ENCODE data around the gene ROBO2. TPM values are rescaled to one million over a fixed set of nuclear protein-coding genes. Genes with fewer than 3 reads are reported as not detected.

Gene ROBO2
- total and polyA plus RNA-seq, 2 experiments from 2014 or later: 1.5 to 7.8 TPM

- Histone ChIP-seq H3K9me2 (ENCODE audit: insufficient read depth) (no peaks in the 10 kb centered on the region), H3K4me1 (ENCODE audit: insufficient read depth) (no peaks in the 10 kb centered on the region), H3K4me2 (no peak overlapping the region), H3K27ac (ENCODE audit: low read depth) (no peak overlapping the region), H3F3A (replicated peaks; ENCODE audit: low read depth) (no peaks in the 10 kb centered on the region), H3K79me2 (replicated peaks; ENCODE audit: insufficient read depth) (no peaks in the 10 kb centered on the region), H3K27me3 (ENCODE audit: insufficient read depth) (no peaks in the 10 kb centered on the region), H4K20me1 (replicated peaks; ENCODE audit: insufficient read depth) (no peaks in the 10 kb centered on the region), H3K4me3 (no peak overlapping the region), H3K36me3 (ENCODE audit: insufficient read depth) (no peaks in the 10 kb centered on the region), H2AFZ (no peak overlapping the region)
- Mint-ChIP-seq H3K27ac (no peak overlapping the region), H3K36me3 (ENCODE audit: low read depth) (no peaks in the 10 kb centered on the region), H3K27me3 (ENCODE audit: insufficient read depth, low read depth, poor library complexity) (no peaks in the 10 kb centered on the region), H3K4me3 (no peak overlapping the region), H3K4me1 (no peaks in the 10 kb centered on the region), H3K9me3 (no peaks in the 10 kb centered on the region)
- DNase-seq (ENCODE audit: low spot score): no peak
- TF ChIP-seq EZH2phosphoT487 (IDR thresholded peaks at IDR 0.05; ENCODE audit: unreplicated experiment) (no peak), EZH2 (IDR thresholded peaks at IDR 0.05; ENCODE audit: low read depth, unreplicated experiment) (no peak)
- TF ChIP-seq, protein P1, sequence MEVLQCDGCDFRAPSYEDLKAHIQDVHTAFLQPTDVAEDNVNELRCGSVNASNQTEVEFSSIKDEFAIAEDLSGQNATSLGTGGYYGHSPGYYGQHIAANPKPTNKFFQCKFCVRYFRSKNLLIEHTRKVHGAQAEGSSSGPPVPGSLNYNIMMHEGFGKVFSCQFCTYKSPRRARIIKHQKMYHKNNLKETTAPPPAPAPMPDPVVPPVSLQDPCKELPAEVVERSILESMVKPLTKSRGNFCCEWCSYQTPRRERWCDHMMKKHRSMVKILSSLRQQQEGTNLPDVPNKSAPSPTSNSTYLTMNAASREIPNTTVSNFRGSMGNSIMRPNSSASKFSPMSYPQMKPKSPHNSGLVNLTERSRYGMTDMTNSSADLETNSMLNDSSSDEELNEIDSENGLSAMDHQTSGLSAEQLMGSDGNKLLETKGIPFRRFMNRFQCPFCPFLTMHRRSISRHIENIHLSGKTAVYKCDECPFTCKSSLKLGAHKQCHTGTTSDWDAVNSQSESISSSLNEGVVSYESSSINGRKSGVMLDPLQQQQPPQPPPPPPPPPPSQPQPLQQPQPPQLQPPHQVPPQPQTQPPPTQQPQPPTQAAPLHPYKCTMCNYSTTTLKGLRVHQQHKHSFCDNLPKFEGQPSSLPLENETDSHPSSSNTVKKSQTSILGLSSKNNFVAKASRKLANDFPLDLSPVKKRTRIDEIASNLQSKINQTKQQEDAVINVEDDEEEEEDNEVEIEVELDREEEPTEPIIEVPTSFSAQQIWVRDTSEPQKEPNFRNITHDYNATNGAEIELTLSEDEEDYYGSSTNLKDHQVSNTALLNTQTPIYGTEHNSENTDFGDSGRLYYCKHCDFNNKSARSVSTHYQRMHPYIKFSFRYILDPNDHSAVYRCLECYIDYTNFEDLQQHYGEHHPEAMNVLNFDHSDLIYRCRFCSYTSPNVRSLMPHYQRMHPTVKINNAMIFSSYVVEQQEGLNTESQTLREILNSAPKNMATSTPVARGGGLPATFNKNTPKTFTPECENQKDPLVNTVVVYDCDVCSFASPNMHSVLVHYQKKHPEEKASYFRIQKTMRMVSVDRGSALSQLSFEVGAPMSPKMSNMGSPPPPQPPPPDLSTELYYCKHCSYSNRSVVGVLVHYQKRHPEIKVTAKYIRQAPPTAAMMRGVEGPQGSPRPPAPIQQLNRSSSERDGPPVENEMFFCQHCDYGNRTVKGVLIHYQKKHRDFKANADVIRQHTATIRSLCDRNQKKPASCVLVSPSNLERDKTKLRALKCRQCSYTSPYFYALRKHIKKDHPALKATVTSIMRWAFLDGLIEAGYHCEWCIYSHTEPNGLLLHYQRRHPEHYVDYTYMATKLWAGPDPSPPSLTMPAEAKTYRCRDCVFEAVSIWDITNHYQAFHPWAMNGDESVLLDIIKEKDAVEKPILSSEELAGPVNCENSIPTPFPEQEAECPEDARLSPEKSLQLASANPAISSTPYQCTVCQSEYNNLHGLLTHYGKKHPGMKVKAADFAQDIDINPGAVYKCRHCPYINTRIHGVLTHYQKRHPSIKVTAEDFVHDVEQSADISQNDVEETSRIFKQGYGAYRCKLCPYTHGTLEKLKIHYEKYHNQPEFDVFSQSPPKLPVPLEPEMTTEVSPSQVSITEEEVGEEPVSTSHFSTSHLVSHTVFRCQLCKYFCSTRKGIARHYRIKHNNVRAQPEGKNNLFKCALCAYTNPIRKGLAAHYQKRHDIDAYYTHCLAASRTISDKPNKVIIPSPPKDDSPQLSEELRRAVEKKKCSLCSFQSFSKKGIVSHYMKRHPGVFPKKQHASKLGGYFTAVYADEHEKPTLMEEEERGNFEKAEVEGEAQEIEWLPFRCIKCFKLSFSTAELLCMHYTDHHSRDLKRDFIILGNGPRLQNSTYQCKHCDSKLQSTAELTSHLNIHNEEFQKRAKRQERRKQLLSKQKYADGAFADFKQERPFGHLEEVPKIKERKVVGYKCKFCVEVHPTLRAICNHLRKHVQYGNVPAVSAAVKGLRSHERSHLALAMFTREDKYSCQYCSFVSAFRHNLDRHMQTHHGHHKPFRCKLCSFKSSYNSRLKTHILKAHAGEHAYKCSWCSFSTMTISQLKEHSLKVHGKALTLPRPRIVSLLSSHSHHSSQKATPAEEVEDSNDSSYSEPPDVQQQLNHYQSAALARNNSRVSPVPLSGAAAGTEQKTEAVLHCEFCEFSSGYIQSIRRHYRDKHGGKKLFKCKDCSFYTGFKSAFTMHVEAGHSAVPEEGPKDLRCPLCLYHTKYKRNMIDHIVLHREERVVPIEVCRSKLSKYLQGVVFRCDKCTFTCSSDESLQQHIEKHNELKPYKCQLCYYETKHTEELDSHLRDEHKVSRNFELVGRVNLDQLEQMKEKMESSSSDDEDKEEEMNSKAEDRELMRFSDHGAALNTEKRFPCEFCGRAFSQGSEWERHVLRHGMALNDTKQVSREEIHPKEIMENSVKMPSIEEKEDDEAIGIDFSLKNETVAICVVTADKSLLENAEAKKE (CRISPR knock-in tag; IDR thresholded peaks at IDR 0.05): no peak
- no peak for ATAC-seq
These were observed 258.5 kb downstream of the ROBO2 start for GRCh38 chr3:77298417-77298816.

DNA sequence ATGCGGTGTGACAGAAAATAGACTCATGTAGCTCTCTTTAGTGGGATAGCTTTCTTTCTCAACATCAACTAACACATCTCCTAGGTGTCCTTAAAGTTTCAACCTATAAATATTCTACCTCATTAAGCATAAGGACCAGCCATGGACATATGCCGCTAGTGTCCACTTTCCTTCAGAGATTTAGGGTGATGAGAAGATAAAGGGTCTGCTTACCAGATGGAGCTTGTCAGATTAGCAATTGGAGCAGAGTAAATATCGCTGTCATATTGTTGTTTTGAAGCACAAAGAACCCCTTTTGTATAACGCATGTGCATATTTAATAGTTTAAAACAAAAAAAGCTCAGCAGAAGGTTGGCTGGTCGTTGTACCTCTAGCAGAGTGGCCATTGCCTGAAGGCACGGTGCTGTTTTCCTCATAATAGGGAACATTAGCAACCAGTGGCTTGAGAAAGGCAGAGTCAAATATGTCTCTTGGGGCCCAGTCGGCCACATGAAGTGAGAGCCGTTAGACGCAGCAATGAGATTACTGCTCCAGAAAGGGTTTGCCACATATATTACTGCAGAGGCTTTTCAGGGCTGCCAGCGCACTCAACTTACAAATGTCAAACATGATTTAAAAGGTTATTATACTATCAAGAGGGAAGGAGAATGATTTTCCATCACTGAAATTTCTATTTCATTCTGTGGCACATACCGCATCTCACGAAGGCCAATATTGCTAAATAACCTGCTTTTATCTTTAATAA, 264.2 kb downstream of the ROBO2 start:
- H3K4me2 ChIP-seq: no peak overlapping the region
- ATAC-seq: no peak; the same call in 2 of the 3 replicates
- H3K36me3 ChIP-seq (ENCODE audit: insufficient read depth): no peaks in the 10 kb centered on the region
- H3K36me3 Mint-ChIP-seq (ENCODE audit: low read depth): no peaks in the 10 kb centered on the region
- H3K4me3 ChIP-seq: no peak overlapping the region
- peak overlapping the region; percentile 29 for H2AFZ ChIP-seq
- DNase-seq (ENCODE audit: low spot score): no peak
- no peaks in the 10 kb centered on the region for H3K9me2 ChIP-seq (ENCODE audit: insufficient read depth)
- no peaks in the 10 kb centered on the region for H3K27me3 ChIP-seq (ENCODE audit: insufficient read depth)
- no peaks in the 10 kb centered on the region for H4K20me1 ChIP-seq (replicated peaks; ENCODE audit: insufficient read depth)
- peaks cover 8% of the 10 kb centered on the region; the same call in 2 of the 3 replicates for H3K4me1 Mint-ChIP-seq
- H3K79me2 ChIP-seq (replicated peaks; ENCODE audit: insufficient read depth): no peaks in the 10 kb centered on the region
- no peak overlapping the region for H3K27ac ChIP-seq (ENCODE audit: low read depth)
- no peak overlapping the region for H3K4me3 Mint-ChIP-seq
- H3F3A ChIP-seq (replicated peaks; ENCODE audit: low read depth): no peaks in the 10 kb centered on the region
- no peaks in the 10 kb centered on the region for H3K27me3 Mint-ChIP-seq (ENCODE audit: insufficient read depth, low read depth, poor library complexity)
- H3K9me3 Mint-ChIP-seq: no peaks in the 10 kb centered on the region
- no peak for TF ChIP-seq ZNF114 (CRISPR knock-in tag; IDR thresholded peaks at IDR 0.05)
- TF ChIP-seq ZNF331 (CRISPR knock-in tag; IDR thresholded peaks at IDR 0.05; ENCODE audit: low read depth): no peak
- no peak overlapping the region for H3K27ac Mint-ChIP-seq
- H3K4me1 ChIP-seq (ENCODE audit: insufficient read depth): 0 out of 2 replicates have a peak, but pooled peaks cover 5% of the 10 kb centered on the region
